Measurements from ENCODE around the gene TEX22. TPM values are rescaled to one million over a fixed set of nuclear protein-coding genes. Genes with fewer than 3 reads are reported as not detected.

TEX22 gene
- total RNA-seq, 4 donors from 2014 or later, result 0.35 to 1.6 (median 0.94) TPM; not detected in 1

DNA sequence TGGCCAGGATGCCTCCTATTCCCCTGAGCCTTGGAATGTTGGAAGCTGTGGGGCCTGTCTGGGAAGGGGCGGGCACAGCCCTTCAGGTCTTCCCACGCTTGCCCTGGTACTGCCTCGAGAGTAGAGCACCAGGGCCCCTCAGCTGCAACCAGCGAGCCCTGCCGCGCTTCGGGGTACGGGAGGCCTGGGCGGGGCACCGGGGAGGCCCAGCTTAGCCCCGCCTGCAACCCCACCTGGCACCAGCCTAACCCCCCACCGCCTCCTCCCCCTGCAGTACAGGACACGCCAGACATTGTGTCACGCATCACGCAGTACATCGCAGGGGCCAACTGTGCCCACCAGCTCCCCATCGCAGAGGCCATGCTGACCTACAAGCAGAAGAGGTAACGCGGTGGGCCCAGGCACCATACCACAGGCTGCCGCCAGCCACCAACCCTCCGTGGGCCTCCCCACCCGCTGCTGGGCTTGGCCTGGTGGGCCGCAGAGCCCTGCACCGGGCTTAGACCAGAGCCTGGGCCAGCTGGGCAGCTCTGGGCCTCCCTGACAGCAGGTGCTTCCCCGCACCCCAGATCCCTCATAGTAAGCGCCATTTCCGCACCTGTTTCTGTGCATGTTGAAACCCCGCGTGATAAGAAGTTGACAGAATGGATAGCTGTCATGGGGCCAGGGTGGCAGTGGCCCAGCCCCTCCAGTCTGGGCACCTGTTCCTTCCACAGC, 13.6 kb upstream of the TEX22 start:
- H3K27me3 ChIP-seq, result no peaks in the 10 kb centered on the region
- no peak for TF ChIP-seq POLR2A (IDR thresholded peaks at IDR 0.05)
- TF ChIP-seq, protein P1, sequence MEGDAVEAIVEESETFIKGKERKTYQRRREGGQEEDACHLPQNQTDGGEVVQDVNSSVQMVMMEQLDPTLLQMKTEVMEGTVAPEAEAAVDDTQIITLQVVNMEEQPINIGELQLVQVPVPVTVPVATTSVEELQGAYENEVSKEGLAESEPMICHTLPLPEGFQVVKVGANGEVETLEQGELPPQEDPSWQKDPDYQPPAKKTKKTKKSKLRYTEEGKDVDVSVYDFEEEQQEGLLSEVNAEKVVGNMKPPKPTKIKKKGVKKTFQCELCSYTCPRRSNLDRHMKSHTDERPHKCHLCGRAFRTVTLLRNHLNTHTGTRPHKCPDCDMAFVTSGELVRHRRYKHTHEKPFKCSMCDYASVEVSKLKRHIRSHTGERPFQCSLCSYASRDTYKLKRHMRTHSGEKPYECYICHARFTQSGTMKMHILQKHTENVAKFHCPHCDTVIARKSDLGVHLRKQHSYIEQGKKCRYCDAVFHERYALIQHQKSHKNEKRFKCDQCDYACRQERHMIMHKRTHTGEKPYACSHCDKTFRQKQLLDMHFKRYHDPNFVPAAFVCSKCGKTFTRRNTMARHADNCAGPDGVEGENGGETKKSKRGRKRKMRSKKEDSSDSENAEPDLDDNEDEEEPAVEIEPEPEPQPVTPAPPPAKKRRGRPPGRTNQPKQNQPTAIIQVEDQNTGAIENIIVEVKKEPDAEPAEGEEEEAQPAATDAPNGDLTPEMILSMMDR (IDR thresholded peaks at IDR 0.05), result no peak
- H3K36me3 ChIP-seq, result peaks cover 0 to 58% (median 0%) of the 10 kb centered on the region in 3 donors
- H3K27ac ChIP-seq, result no peak overlapping the region
- H3K4me1 ChIP-seq, result peaks cover 0 to 5% (median 0%) of the 10 kb centered on the region in 4 donors
- no peak for DNase-seq
- no peaks in the 10 kb centered on the region for H3K9me3 ChIP-seq
- no peak overlapping the region for H3K4me3 ChIP-seq

- Histone ChIP-seq H3K4me1 (peaks cover 0 to 5% (median 2%) of the 10 kb centered on the region in 4 donors), H3K36me3 (peaks cover 0 to 53% (median 0%) of the 10 kb centered on the region in 3 donors)
- DNase-seq, result no peak
Measured at GRCh38 chr14:105385322-105385637, 13.1 kb upstream of the TEX22 start.

DNA sequence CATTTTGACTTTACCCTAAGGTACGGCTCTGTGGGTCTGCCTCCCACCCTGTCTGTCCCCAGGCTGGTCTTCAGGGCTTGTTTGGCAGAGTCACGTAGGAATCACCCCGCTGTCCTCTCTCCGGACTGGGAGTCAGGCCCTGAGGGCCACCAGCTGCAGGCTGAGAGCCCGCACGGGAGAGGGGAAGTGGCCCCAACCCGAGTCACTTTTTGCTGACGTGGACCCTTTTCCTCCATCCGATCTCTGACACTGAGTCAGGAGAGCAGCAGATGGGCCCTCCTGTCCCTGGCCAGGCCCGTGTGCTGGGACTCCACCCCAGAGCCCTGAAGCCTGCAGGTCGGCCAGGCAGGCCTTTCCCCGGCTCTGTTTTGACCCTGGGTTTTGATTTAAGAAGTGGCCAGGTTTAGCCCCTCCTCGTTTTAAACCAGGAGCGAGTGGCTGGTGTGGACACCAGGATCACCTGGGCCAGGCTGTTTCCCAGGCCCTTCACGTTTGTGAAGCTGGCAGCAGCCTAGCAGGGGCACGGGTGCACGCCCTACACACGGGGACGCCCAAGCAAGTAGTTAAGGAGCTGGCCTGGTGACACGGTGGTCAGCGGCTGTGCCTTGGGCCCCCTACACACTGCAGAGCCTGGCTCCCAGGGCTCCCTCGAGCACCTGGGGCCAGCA, 12.5 kb upstream of the TEX22 start:
- H3K27ac ChIP-seq, result no peak overlapping the region
- H3K4me3 ChIP-seq, result no peak overlapping the region
- H3K36me3 ChIP-seq, result peaks cover 0 to 47% (median 0%) of the 10 kb centered on the region in 3 donors
- no peaks in the 10 kb centered on the region for H3K9me3 ChIP-seq
- TF ChIP-seq, protein P1 (IDR thresholded peaks at IDR 0.05), result no peak
- no peak for TF ChIP-seq POLR2A (IDR thresholded peaks at IDR 0.05)
- H3K4me1 ChIP-seq, result peaks cover 0 to 5% (median 2%) of the 10 kb centered on the region in 4 donors
- H3K27me3 ChIP-seq, result no peaks in the 10 kb centered on the region
- DNase-seq, result no peak

More at GRCh38 chr14:105385322-105385637, 13.1 kb upstream of the TEX22 start:
- Histone ChIP-seq H3K27ac (no peak overlapping the region), H3K27me3 (no peaks in the 10 kb centered on the region), H3K9me3 (no peaks in the 10 kb centered on the region), H3K4me3 (no peak overlapping the region)
- TF ChIP-seq POLR2A (IDR thresholded peaks at IDR 0.05), result no peak
- TF ChIP-seq, protein P1 (IDR thresholded peaks at IDR 0.05), result no peak

DNA sequence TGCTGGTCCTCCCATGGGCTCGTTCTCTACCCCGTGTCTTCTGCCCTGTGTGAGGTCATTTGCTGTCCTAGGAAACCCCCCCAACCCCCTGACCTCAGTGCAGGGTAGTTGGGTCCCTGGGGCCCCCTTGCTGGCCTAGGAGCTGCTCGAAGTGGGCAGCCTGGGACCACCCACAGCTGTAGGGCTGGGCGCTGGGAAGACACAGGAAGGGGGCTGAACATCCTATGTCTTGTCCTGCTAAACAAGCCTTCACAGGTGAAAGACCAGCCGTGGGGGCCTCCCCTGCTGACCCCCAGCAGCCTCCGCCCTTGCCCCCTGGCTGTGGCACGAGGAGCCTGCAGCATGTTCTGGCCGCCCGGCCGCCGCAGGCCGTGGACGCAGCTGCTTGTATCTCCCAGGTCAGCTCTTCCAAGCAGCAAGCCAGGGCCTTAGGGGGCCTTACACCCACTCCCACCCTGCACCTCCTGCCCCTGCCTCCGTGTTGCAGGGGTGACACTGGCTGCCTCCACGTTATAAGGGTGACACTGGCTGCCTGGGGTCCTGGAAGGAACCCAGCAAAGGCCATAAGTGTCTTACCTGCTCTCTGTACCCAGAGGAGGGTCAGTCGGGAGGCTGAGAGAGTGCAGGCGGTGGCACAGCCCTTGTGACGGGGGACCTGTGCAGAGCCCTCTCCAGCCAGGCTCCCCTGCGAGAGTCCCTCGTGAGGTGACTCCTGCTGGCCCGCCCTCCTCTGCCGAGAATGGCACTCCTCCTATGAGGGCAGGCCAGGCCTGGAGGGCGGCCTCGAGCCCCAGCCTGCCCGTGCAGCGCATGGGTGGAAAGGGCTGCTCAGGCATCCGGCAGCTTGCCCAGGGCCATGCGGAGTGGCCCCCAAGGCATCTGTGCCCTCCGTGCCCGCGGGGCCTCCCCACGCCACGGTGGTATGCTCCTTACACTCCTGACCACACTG, 11.5 kb upstream of the TEX22 start:
- peaks cover 0 to 5% (median 2%) of the 10 kb centered on the region in 4 donors for H3K4me1 ChIP-seq
- peaks cover 0 to 46% (median 0%) of the 10 kb centered on the region in 3 donors for H3K36me3 ChIP-seq
- no peak overlapping the region for H3K4me3 ChIP-seq
- TF ChIP-seq, protein P1 (IDR thresholded peaks at IDR 0.05), result no peak
- no peak for TF ChIP-seq POLR2A (IDR thresholded peaks at IDR 0.05)
- no peak for DNase-seq
- no peaks in the 10 kb centered on the region for H3K27me3 ChIP-seq
- H3K9me3 ChIP-seq, result no peaks in the 10 kb centered on the region
- no peak overlapping the region for H3K27ac ChIP-seq

- no peak for DNase-seq
- H3K9me3 ChIP-seq, result no peaks in the 10 kb centered on the region
- peaks cover 0 to 42% (median 0%) of the 10 kb centered on the region in 3 donors for H3K36me3 ChIP-seq
- no peaks in the 10 kb centered on the region for H3K27me3 ChIP-seq
- H3K27ac ChIP-seq, result no peak overlapping the region
- peaks cover 0 to 5% (median 2%) of the 10 kb centered on the region in 4 donors for H3K4me1 ChIP-seq
- TF ChIP-seq, protein P1 (IDR thresholded peaks at IDR 0.05), result no peak
- no peak for TF ChIP-seq POLR2A (IDR thresholded peaks at IDR 0.05)
- no peak overlapping the region for H3K4me3 ChIP-seq
Measured at GRCh38 chr14:105387530-105387922, 10.8 kb upstream of the TEX22 start.

Data from Peyer's patch (tissue), 4 donors.